ENCODE results near the gene UQCR10. TPM values are rescaled to one million over a fixed set of nuclear protein-coding genes. Genes with fewer than 3 reads are reported as not detected.

Gene UQCR10
- total RNA-seq, 1 experiment from 2014 or later: 93.7 TPM

GRCh38 chr22:29756341-29756740 lies 10.8 kb upstream of the UQCR10 start:
- BruUV-seq (replicated peaks): no TSS peak
- Histone ChIP-seq H3K36me3 (ENCODE audit: control insufficient read depth, insufficient read depth, low read length) (no peaks in the 10 kb centered on the region), H3K4me3 (ENCODE audit: low read depth in 2 of 2, low read length in 2 of 2) (no peak overlapping the region), H3K27ac (ENCODE audit: low read length) (no peak overlapping the region), H3K9me3 (ENCODE audit: control insufficient read depth, insufficient read depth, low read depth, low read length) (no peaks in the 10 kb centered on the region), H3K27me3 (ENCODE audit: control insufficient read depth, insufficient read depth, low read length) (no peaks in the 10 kb centered on the region), H3K4me1 (ENCODE audit: control insufficient read depth, insufficient read depth, low read length) (no peaks in the 10 kb centered on the region)
- ChIA-PET CTCF (no interaction called here), POLR2A (no interaction called here)
- no peak for DNase-seq (ENCODE audit: low read depth, low spot score)
- in situ Hi-C loops (cut with HindIII; ENCODE audit: low pct_unique_long_range_greater_than_20kb, low sequenced_read_pairs) (no loop called here), intact Hi-C loops (cut with micrococcal nuclease; ENCODE audit: unreplicated experiment) (no loop called here)
- no peak for ATAC-seq
- TF ChIP-seq SIN3A (IDR thresholded peaks at IDR 0.05; ENCODE audit: borderline replicate concordance, insufficient read depth, low read depth, low read length): no peak
- TF ChIP-seq, protein P1, sequence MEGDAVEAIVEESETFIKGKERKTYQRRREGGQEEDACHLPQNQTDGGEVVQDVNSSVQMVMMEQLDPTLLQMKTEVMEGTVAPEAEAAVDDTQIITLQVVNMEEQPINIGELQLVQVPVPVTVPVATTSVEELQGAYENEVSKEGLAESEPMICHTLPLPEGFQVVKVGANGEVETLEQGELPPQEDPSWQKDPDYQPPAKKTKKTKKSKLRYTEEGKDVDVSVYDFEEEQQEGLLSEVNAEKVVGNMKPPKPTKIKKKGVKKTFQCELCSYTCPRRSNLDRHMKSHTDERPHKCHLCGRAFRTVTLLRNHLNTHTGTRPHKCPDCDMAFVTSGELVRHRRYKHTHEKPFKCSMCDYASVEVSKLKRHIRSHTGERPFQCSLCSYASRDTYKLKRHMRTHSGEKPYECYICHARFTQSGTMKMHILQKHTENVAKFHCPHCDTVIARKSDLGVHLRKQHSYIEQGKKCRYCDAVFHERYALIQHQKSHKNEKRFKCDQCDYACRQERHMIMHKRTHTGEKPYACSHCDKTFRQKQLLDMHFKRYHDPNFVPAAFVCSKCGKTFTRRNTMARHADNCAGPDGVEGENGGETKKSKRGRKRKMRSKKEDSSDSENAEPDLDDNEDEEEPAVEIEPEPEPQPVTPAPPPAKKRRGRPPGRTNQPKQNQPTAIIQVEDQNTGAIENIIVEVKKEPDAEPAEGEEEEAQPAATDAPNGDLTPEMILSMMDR (IDR thresholded peaks at IDR 0.05): no peak
- no peak for TF ChIP-seq TCF7L2 (IDR thresholded peaks at IDR 0.05; ENCODE audit: low read depth, low read length)
- TF ChIP-seq REST (IDR thresholded peaks at IDR 0.05; ENCODE audit: insufficient read depth in 1 of 2, low read depth in 2 of 2, low read length in 1 of 2): no peak
- TF ChIP-seq POLR2AphosphoS5 (IDR thresholded peaks at IDR 0.05; ENCODE audit: low read depth, low read length): no peak

DNA sequence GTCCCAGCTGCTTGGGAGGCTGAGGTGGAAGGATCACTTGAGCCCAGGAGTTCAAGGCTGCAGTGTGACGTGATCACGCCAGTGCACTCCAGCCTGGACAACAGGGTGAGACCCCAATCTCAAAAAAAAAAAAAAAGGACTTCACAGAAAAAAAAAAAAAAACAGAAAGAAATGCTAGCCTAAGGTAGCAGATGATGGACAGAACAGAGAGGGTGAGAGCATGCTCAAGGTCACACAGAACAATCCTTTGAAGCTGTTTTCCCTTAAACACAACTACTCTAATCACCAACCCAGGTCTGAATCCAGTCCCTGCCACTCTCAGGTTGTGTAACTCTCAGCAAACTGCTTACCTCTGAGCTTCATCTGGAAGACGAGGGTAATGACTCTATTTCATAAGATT lies 10.1 kb upstream of the UQCR10 start:
- no TSS peak for BruUV-seq (replicated peaks)
- CTCF ChIA-PET: interaction anchor here (0.6 kb wide), 1 partner anchor 437 kb away, joined by 5 read pairs; no protein-coding TSS in a partner anchor
- Histone ChIP-seq H3K4me1 (ENCODE audit: control insufficient read depth, insufficient read depth, low read length) (no peaks in the 10 kb centered on the region), H3K27ac (ENCODE audit: low read length) (no peak overlapping the region), H3K27me3 (ENCODE audit: control insufficient read depth, insufficient read depth, low read length) (no peaks in the 10 kb centered on the region), H3K36me3 (ENCODE audit: control insufficient read depth, insufficient read depth, low read length) (no peaks in the 10 kb centered on the region), H3K9me3 (ENCODE audit: control insufficient read depth, insufficient read depth, low read depth, low read length) (no peaks in the 10 kb centered on the region), H3K4me3 (ENCODE audit: low read depth in 2 of 2, low read length in 2 of 2) (no peak overlapping the region)
- intact Hi-C loops (cut with micrococcal nuclease; ENCODE audit: unreplicated experiment): no loop called here
- DNase-seq (ENCODE audit: low read depth, low spot score) (no peak), ATAC-seq (no peak)
- POLR2A ChIA-PET: no interaction called here
- TF ChIP-seq SIN3A (IDR thresholded peaks at IDR 0.05; ENCODE audit: borderline replicate concordance, insufficient read depth, low read depth, low read length): no peak
- TF ChIP-seq, protein P1 (IDR thresholded peaks at IDR 0.05): no peak
- no peak for TF ChIP-seq TCF7L2 (IDR thresholded peaks at IDR 0.05; ENCODE audit: low read depth, low read length)
- in situ Hi-C loops (cut with HindIII; ENCODE audit: low pct_unique_long_range_greater_than_20kb, low sequenced_read_pairs): no loop called here

Data from Panc1 (cell line).